ENCODE data around the gene JARID2.
A peak's percentile ranks its signal among the peaks of the same experiment; 100 is the strongest.

Gene JARID2

GRCh38 chr6:15329197-15329671 is 83.4 kb downstream of the JARID2 start:
- TF ChIP-seq, protein P1, sequence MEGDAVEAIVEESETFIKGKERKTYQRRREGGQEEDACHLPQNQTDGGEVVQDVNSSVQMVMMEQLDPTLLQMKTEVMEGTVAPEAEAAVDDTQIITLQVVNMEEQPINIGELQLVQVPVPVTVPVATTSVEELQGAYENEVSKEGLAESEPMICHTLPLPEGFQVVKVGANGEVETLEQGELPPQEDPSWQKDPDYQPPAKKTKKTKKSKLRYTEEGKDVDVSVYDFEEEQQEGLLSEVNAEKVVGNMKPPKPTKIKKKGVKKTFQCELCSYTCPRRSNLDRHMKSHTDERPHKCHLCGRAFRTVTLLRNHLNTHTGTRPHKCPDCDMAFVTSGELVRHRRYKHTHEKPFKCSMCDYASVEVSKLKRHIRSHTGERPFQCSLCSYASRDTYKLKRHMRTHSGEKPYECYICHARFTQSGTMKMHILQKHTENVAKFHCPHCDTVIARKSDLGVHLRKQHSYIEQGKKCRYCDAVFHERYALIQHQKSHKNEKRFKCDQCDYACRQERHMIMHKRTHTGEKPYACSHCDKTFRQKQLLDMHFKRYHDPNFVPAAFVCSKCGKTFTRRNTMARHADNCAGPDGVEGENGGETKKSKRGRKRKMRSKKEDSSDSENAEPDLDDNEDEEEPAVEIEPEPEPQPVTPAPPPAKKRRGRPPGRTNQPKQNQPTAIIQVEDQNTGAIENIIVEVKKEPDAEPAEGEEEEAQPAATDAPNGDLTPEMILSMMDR (conservative IDR thresholded peaks at IDR 0.05; ENCODE audit: low read depth, low read length): no peak
- peak; percentile 91 for DNase-seq (ENCODE audit: low read depth)
- no peak overlapping the region for H3K4me3 ChIP-seq (ENCODE audit: low read depth, low read length)

DNA sequence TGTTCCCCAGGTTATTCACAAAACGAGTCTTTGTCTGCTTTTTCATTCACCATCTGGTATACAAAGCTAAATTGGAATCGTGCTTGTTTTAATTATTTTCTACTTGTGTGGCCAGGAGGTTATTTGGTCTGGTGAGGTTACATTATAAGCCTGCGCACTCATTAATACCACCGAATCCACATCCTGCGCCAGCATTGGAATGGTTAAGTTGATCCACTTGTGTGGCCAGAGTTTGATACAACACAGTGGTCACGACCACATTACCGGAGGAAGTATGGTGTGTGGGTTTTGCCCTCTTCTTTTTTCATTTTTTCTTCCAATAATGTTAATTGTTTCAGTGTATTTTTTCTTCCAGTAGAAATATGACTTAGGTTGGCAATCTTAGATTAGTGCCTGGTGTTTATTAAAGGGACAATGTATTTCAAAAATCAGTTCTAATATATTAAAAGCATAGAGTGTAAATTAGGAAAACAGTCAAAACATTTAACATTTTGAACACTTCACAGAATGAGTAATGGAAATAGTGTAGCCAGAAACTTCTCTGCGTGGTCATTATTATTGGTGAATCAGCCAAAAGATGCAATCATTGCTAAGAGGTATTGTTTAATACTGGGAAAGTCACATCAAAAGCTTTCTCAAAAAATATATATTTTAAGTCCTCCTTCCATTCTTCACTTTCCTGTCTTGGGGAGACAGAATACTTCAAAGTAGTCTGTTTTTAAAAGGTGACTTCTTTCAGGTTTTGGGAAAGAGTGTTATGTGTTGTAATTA is 84.5 kb downstream of the JARID2 start:
- DNase-seq (ENCODE audit: low read depth): no peak
- TF ChIP-seq, protein P1 (conservative IDR thresholded peaks at IDR 0.05; ENCODE audit: low read depth, low read length): no peak
- no peak overlapping the region for H3K4me3 ChIP-seq (ENCODE audit: low read depth, low read length)

GRCh38 chr6:15331143-15331542 is 85.3 kb downstream of the JARID2 start:
- DNase-seq (ENCODE audit: low read depth): no peak
- no peak overlapping the region for H3K4me3 ChIP-seq (ENCODE audit: low read depth, low read length)
- TF ChIP-seq, protein P1 (conservative IDR thresholded peaks at IDR 0.05; ENCODE audit: low read depth, low read length): no peak

- DNase-seq (ENCODE audit: low read depth): no peak
- no peak overlapping the region for H3K4me3 ChIP-seq (ENCODE audit: low read depth, low read length)
- TF ChIP-seq, protein P1 (conservative IDR thresholded peaks at IDR 0.05; ENCODE audit: low read depth, low read length): no peak
These were observed 85.9 kb downstream of the JARID2 start for GRCh38 chr6:15331629-15332251.

DNA sequence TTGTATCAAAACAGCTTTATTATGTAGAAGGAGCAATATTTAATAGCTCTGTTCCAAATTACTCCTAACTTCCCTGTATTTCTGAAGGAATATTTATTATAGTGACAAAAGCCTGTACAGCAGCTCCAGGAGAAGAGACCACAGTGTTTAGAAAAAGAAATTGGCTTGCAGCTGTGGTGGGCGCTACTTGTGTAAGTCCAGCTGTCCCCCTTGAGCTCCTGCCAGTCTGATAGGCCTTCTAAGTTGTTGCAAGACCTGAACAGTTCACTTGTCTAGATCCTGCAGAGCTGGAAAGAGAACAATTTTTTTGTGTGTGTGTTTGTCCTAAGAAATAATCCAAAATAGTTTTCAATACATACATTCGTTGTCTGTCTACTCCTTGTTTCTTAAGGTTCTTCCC is 86.6 kb downstream of the JARID2 start:
- no peak overlapping the region for H3K4me3 ChIP-seq (ENCODE audit: low read depth, low read length)
- DNase-seq (ENCODE audit: low read depth): no peak
- TF ChIP-seq, protein P1 (conservative IDR thresholded peaks at IDR 0.05; ENCODE audit: low read depth, low read length): no peak

- no peak for DNase-seq (ENCODE audit: low read depth)
- H3K4me3 ChIP-seq (ENCODE audit: low read depth, low read length): no peak overlapping the region
- TF ChIP-seq, protein P1 (conservative IDR thresholded peaks at IDR 0.05; ENCODE audit: low read depth, low read length): no peak
These were observed 89.5 kb downstream of the JARID2 start for GRCh38 chr6:15335385-15335784.
